OCI-LY1 (cell line): ENCODE measurements around the gene GLRA3.

Experiments used
- H2AFZ ChIP-seq: fragments of 200-600 bp; sonication (generic), shearing (Covaris generic); 2 replicates; pipeline ENCODE4 v1.6.0; 2014; ENCODE audit warnings: antibody characterized with exemption, mild to moderate bottlenecking, low read length
- H3F3A ChIP-seq: fragments of 200-600 bp; sonication (generic), shearing (Covaris generic); 2 replicates; pipeline ENCODE4 v1.6.0; 2014; ENCODE audit warnings: mild to moderate bottlenecking, antibody characterized with exemption, low read length, moderate library complexity; ENCODE audit not compliant: insufficient read depth
- H3K27ac ChIP-seq: fragments of 200-600 bp; sonication (generic); 2 replicates; pipeline ENCODE4 v1.5.1; 2014; ENCODE audit warnings: low read length, mixed run types, mild to moderate bottlenecking, low read depth; ENCODE audit not compliant: poor library complexity, severe bottlenecking
- H3K27me3 ChIP-seq: fragments of 200-600 bp; sonication (generic); 2 replicates; pipeline ENCODE4 v1.6.0; 2014; ENCODE audit warnings: antibody characterized with exemption, mild to moderate bottlenecking, low read length, moderate library complexity; ENCODE audit not compliant: insufficient read depth
- H3K36me3 ChIP-seq: fragments of 200-600 bp; sonication (generic); 2 replicates; pipeline ENCODE4 v1.6.1; 2014; ENCODE audit warnings: mild to moderate bottlenecking, antibody characterized with exemption, low read length, moderate library complexity, mixed read lengths; ENCODE audit not compliant: insufficient read depth
- H3K4me1 ChIP-seq: fragments of 200-600 bp; sonication (generic); 2 replicates; pipeline ENCODE4 v1.5.1; 2014; ENCODE audit warnings: mild to moderate bottlenecking, low read length, moderate library complexity; ENCODE audit not compliant: insufficient read depth, severe bottlenecking
- H3K4me2 ChIP-seq: fragments of 200-600 bp; sonication (generic), shearing (Covaris generic); 2 replicates; pipeline ENCODE4 v1.6.1; 2014; ENCODE audit warnings: low read length
- H3K4me3 ChIP-seq: fragments of 200-600 bp; sonication (generic); 2 replicates; pipeline ENCODE4 v1.5.1; 2014; ENCODE audit warnings: low read length, low read depth, mild to moderate bottlenecking, mixed read lengths; ENCODE audit not compliant: poor library complexity, severe bottlenecking
- H3K79me2 ChIP-seq: fragments of 200-600 bp; shearing (Covaris generic); 2 replicates; pipeline ENCODE4 v1.6.1; 2016; ENCODE audit warnings: mixed run types, low read length, mixed read lengths; ENCODE audit not compliant: insufficient read depth
- H3K9ac ChIP-seq: fragments of 200-600 bp; sonication (generic), shearing (Covaris generic); 2 replicates; pipeline ENCODE4 v1.6.1; 2014; ENCODE audit warnings: mild to moderate bottlenecking, low read length, mixed read lengths
- H3K9me2 ChIP-seq: fragments of 200-600 bp; sonication (generic), shearing (Covaris generic); 2 replicates; pipeline ENCODE4 v1.6.1; 2014; ENCODE audit warnings: low read depth, mild to moderate bottlenecking, low read length, mixed read lengths
- H3K9me3 ChIP-seq: fragments of 200-600 bp; shearing (Covaris generic); 2 replicates; pipeline ENCODE4 v1.6.1; 2014; ENCODE audit warnings: low read length, mixed read lengths
- H4K20me1 ChIP-seq: fragments of 200-600 bp; sonication (generic), shearing (Covaris generic); 2 replicates; pipeline ENCODE4 v1.6.0; 2016; ENCODE audit warnings: mild to moderate bottlenecking, low read length; ENCODE audit not compliant: insufficient read depth
- CTCF ChIP-seq: fragments of 200-600 bp; sonication (generic), shearing (Covaris generic); IDR thresholded peaks from 2 replicates; pipeline ENCODE4 v1.5.1; 2017; ENCODE audit warnings: mild to moderate bottlenecking, antibody characterized with exemption, low read length, moderate library complexity, mixed read lengths
- EZH2 ChIP-seq: fragments of 200-600 bp; sonication (generic), shearing (Covaris generic); IDR thresholded peaks from 2 replicates; pipeline ENCODE4 v1.8.0; 2017; ENCODE audit warnings: borderline replicate concordance, mixed run types, mild to moderate bottlenecking, antibody characterized with exemption, low read length, moderate library complexity, mixed read lengths

The GLRA3 gene

GRCh38 chr4:174628191-174628590 lies 200.9 kb downstream of the GLRA3 start:
- Histone ChIP-seq H2AFZ (no peak overlapping the region), H3K9me3 (no peaks in the 10 kb centered on the region), H3K79me2 (no peaks in the 10 kb centered on the region), H3K27me3 (no peaks in the 10 kb centered on the region), H3F3A (no peaks in the 10 kb centered on the region), H3K4me1 (no peaks in the 10 kb centered on the region), H3K9me2 (no peaks in the 10 kb centered on the region), H3K9ac (no peak overlapping the region), H3K27ac (no peak overlapping the region), H3K4me3 (no peak overlapping the region), H3K4me2 (no peak overlapping the region), H3K36me3 (no peaks in the 10 kb centered on the region), H4K20me1 (no peaks in the 10 kb centered on the region)
- TF ChIP-seq CTCF (no peak), EZH2 (no peak)

- H2AFZ ChIP-seq = no peak overlapping the region
- no peak overlapping the region for H3K27ac ChIP-seq
- H3K9me2 ChIP-seq = no peaks in the 10 kb centered on the region
- H3K36me3 ChIP-seq = no peaks in the 10 kb centered on the region
- TF ChIP-seq EZH2 = no peak
- TF ChIP-seq CTCF = no peak
- H3F3A ChIP-seq = no peaks in the 10 kb centered on the region
- no peaks in the 10 kb centered on the region for H3K9me3 ChIP-seq
- H3K4me2 ChIP-seq = no peak overlapping the region
- H3K79me2 ChIP-seq = no peaks in the 10 kb centered on the region
- no peak overlapping the region for H3K4me3 ChIP-seq
- no peaks in the 10 kb centered on the region for H4K20me1 ChIP-seq
- no peak overlapping the region for H3K9ac ChIP-seq
- H3K27me3 ChIP-seq = no peaks in the 10 kb centered on the region
- H3K4me1 ChIP-seq = no peaks in the 10 kb centered on the region
These were observed 201.6 kb downstream of the GLRA3 start for GRCh38 chr4:174627473-174627872.

GRCh38 chr4:174626342-174627008 lies 202.6 kb downstream of the GLRA3 start:
- no peaks in the 10 kb centered on the region for H3K79me2 ChIP-seq
- H2AFZ ChIP-seq = no peak overlapping the region
- no peaks in the 10 kb centered on the region for H3F3A ChIP-seq
- H3K9me2 ChIP-seq = no peaks in the 10 kb centered on the region
- H3K9me3 ChIP-seq = no peaks in the 10 kb centered on the region
- H3K36me3 ChIP-seq = no peaks in the 10 kb centered on the region
- no peak overlapping the region for H3K4me2 ChIP-seq
- H3K4me1 ChIP-seq = no peaks in the 10 kb centered on the region
- no peaks in the 10 kb centered on the region for H3K27me3 ChIP-seq
- H4K20me1 ChIP-seq = no peaks in the 10 kb centered on the region
- TF ChIP-seq EZH2 (no peak), CTCF (no peak)
- no peak overlapping the region for H3K9ac ChIP-seq
- no peak overlapping the region for H3K4me3 ChIP-seq
- H3K27ac ChIP-seq = no peak overlapping the region
